Measurements from ENCODE around the gene GPRC5D. TPM values are rescaled to one million over a fixed set of nuclear protein-coding genes. Genes with fewer than 3 reads are reported as not detected.
A peak's percentile ranks its signal among the peaks of the same experiment; 100 is the strongest.

GPRC5D gene
- total RNA-seq, 4 donors from 2014 or later = 0.48 TPM; not detected in 3

DNA sequence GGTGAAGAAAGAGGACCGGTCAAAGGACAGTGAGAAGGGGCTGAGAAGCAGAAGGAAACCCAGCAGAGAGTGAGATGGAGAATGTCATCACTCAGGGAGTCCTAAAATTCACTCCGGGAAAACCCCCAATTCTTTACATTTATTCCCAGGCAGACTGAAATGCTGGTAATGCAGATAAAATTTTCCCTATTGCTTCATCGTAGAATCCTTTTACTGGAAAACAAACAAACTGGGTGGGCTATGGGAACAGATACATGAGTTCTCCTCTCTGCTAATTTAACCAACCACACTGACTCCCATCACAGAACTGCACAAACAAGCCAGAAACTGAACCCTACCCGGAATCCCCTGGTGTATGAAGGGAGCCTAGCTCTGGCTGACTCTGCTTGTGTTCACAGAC is 27.2 kb upstream of the GPRC5D start:
- in situ Hi-C loops (cut with MboI; ENCODE audit: low pct_ligation_motif_present in 1 of 4, low pct_unique_long_range_greater_than_20kb in 1 of 4, low sequenced_read_pairs in 3 of 4) = loop anchor here in 1 of 4 donors (25.0 kb wide), 1 partner anchor 142 kb away; no protein-coding TSS in a partner anchor
- no peaks in the 10 kb centered on the region for H3K27me3 ChIP-seq
- H3K36me3 ChIP-seq = peaks cover 0 to 14% (median 4%) of the 10 kb centered on the region in 4 donors
- TF ChIP-seq POLR2AphosphoS5 (IDR thresholded peaks at IDR 0.05) = no peak
- peaks cover 0 to 18% (median 5%) of the 10 kb centered on the region in 4 donors for H3K4me1 ChIP-seq
- no peaks in the 10 kb centered on the region for H3K9me3 ChIP-seq
- 73 to 86% methylated on average over 3 to 4 of the region's 4 CpGs for WGBS, 2 donors (ENCODE audit: low coverage in 1 of 2)
- no peak overlapping the region for H3K4me3 ChIP-seq
- DNase-seq = no peak
- intact Hi-C loops (cut with DNase I; ENCODE audit: low total_unique reads) = no loop called here
- peak overlapping the region; percentile 28 to 58 (median 46) for H3K27ac ChIP-seq

DNA sequence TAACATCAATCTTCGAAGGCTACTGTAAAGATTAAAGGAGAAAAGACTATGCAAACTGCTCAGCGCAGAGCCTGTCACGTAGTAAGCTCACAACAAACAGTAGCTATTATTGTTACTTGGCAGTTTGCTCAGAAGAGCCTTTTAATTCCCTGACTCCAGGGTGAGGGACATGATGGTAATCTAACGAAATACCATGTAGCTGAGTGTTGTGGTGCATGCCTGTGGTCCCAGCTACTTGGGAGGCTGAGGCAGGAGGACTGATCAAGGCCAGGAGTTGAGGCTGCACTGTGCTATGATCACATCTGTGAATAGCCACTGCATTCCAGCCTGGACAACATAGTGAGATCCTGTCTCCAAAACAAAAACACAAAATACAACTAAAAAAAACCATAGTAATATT is 25.3 kb upstream of the GPRC5D start:
- Histone ChIP-seq H3K27me3 (no peaks in the 10 kb centered on the region), H3K4me1 (peaks cover 0 to 18% (median 4%) of the 10 kb centered on the region in 4 donors), H3K27ac (peak overlapping the region in 3 of 4 donors; percentile 17 to 45 (median 30)), H3K9me3 (peaks cover 0 to 8% of the 10 kb centered on the region in 2 donors), H3K4me3 (no peak overlapping the region), H3K36me3 (peaks cover 0 to 33% (median 10%) of the 10 kb centered on the region in 4 donors)
- TF ChIP-seq EP300 (IDR thresholded peaks at IDR 0.05; ENCODE audit: low read depth) = no peak
- TF ChIP-seq, protein P1, sequence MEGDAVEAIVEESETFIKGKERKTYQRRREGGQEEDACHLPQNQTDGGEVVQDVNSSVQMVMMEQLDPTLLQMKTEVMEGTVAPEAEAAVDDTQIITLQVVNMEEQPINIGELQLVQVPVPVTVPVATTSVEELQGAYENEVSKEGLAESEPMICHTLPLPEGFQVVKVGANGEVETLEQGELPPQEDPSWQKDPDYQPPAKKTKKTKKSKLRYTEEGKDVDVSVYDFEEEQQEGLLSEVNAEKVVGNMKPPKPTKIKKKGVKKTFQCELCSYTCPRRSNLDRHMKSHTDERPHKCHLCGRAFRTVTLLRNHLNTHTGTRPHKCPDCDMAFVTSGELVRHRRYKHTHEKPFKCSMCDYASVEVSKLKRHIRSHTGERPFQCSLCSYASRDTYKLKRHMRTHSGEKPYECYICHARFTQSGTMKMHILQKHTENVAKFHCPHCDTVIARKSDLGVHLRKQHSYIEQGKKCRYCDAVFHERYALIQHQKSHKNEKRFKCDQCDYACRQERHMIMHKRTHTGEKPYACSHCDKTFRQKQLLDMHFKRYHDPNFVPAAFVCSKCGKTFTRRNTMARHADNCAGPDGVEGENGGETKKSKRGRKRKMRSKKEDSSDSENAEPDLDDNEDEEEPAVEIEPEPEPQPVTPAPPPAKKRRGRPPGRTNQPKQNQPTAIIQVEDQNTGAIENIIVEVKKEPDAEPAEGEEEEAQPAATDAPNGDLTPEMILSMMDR (IDR thresholded peaks at IDR 0.05) = no peak
- TF ChIP-seq POLR2A (IDR thresholded peaks at IDR 0.05) = no peak
- no peak for TF ChIP-seq POLR2AphosphoS5 (IDR thresholded peaks at IDR 0.05)
- in situ Hi-C loops (cut with MboI; ENCODE audit: low pct_ligation_motif_present in 1 of 4, low pct_unique_long_range_greater_than_20kb in 1 of 4, low sequenced_read_pairs in 3 of 4) = loop anchor here in 1 of 4 donors (25.0 kb wide), 1 partner anchor 140 kb away; no protein-coding TSS in a partner anchor
- DNase-seq = no peak
- WGBS, 2 donors (ENCODE audit: low coverage in 1 of 2) = 91 to 94% methylated on average over 3 to 4 of the region's 4 CpGs
- intact Hi-C loops (cut with DNase I; ENCODE audit: low total_unique reads) = no loop called here

DNA sequence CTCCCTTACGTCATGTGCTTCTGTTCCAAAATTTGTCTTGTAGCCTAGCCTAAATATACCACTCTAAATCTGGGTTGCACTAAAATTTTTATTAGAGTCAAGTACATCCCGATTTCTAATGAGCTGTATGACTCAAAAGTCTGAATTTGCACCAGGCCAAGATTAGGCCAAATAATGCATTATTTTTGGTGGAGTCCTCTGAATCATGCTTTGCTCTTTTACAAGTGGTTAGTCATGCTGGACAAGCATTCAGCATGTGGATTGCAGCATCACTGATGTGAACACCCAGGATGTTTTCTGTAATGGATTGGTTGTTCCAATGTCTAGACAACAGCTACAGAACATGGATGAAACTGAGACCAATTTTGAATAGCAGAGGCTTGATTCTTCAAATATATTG is 24.4 kb upstream of the GPRC5D start:
- Histone ChIP-seq H3K36me3 (peaks cover 0 to 36% (median 10%) of the 10 kb centered on the region in 4 donors), H3K27ac (peak overlapping the region; percentile 34 to 56 (median 50)), H3K9me3 (peaks cover 0 to 8% of the 10 kb centered on the region in 2 donors), H3K27me3 (no peaks in the 10 kb centered on the region), H3K4me1 (peaks cover 0 to 18% (median 4%) of the 10 kb centered on the region in 4 donors), H3K4me3 (no peak overlapping the region)
- TF ChIP-seq EP300 (IDR thresholded peaks at IDR 0.05; ENCODE audit: low read depth) (no peak), POLR2AphosphoS5 (IDR thresholded peaks at IDR 0.05) (peak in 2 of 3 donors; percentile 20 to 53), POLR2A (IDR thresholded peaks at IDR 0.05) (no peak)
- TF ChIP-seq, protein P1 (IDR thresholded peaks at IDR 0.05) = no peak
- in situ Hi-C loops (cut with MboI; ENCODE audit: low pct_ligation_motif_present in 1 of 4, low pct_unique_long_range_greater_than_20kb in 1 of 4, low sequenced_read_pairs in 3 of 4) (loop anchor here in 1 of 4 donors (25.0 kb wide), 1 partner anchor 139 kb away; no protein-coding TSS in a partner anchor), intact Hi-C loops (cut with DNase I; ENCODE audit: low total_unique reads) (no loop called here)
- WGBS, 2 donors (ENCODE audit: low coverage in 1 of 2) = 33 to 68% methylated on average over 1 to 2 of the region's 2 CpGs
- no peak for DNase-seq

DNA sequence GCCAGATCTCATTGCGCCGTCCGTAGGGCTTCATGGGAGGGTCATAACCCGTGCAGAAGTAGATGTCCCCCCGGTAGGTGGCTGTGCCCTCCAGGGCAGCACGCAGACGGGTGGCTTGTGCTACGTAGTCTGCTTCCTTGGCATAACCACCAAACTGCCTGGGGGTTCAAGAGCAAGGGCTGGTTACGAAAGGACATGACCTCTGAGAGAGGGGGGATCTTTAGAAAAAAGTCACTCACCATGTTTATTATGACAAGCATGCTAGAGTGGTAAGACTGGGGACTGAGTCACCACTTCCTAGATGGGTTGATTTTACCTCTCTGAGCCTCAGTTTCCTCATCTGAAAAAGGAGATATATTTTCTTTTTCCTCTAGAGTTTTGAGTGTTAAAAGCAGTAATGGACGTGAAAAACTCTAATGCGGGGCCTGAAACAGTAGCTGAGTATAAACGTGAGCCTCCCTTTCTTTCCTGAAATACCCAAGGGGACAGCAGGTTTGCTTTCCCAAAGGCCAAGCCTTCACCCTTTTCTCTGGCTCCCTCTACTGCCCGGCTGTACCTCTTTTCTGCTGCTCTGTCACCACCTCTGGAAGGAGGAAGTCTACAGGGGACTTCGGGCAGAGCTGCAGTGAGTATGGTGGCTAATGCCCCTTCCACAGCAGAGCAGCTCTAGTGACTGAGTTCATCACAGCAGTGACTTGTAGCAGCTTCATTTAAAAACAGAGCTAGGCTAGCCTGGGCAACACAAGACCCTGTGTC is 23.5 kb upstream of the GPRC5D start:
- TF ChIP-seq EP300 (IDR thresholded peaks at IDR 0.05; ENCODE audit: low read depth) = no peak
- TF ChIP-seq, protein P1 (IDR thresholded peaks at IDR 0.05) = peak in 4 of 5 experiments; percentile 21 to 32 (median 26)
- Histone ChIP-seq H3K4me3 (no peak overlapping the region), H3K27ac (peak overlapping the region; percentile 34 to 56 (median 54)), H3K27me3 (no peaks in the 10 kb centered on the region), H3K4me1 (peaks cover 0 to 16% (median 4%) of the 10 kb centered on the region in 4 donors), H3K9me3 (peaks cover 0 to 8% of the 10 kb centered on the region in 2 donors), H3K36me3 (peaks cover 0 to 36% (median 10%) of the 10 kb centered on the region in 4 donors)
- intact Hi-C loops (cut with DNase I; ENCODE audit: low total_unique reads) (no loop called here), in situ Hi-C loops (cut with MboI; ENCODE audit: low pct_ligation_motif_present in 1 of 4, low pct_unique_long_range_greater_than_20kb in 1 of 4, low sequenced_read_pairs in 3 of 4) (loop anchor here in 1 of 4 donors (25.0 kb wide), 1 partner anchor 138 kb away; no protein-coding TSS in a partner anchor)
- peak; percentile 63 for DNase-seq
- 74 to 83% methylated on average over 6 to 14 of the region's 14 CpGs for WGBS, 2 donors (ENCODE audit: low coverage in 1 of 2)
